SK-N-SH (cell line): Measurements from ENCODE around the gene SLC66A2. TPM values are rescaled to one million over a fixed set of nuclear protein-coding genes. Genes with fewer than 3 reads are reported as not detected.

ENCODE experiments used
- CTCF ChIA-PET: fragments of 300-600, 350-600 bp; formaldehyde crosslinking; extraction: SDS; loops from one replicate; lab custom pipeline; 2021; lab: Yijun Ruan, JAX
- POLR2A ChIA-PET: fragments of 350-600 bp; sonication (Branson Sonifier 250); formaldehyde crosslinking; extraction: SDS; loops from one replicate; lab custom pipeline; 2020; ENCODE audit warnings: antibody characterized with exemption, inconsistent platforms; lab: Yijun Ruan, JAX
- DNase-seq: peaks from one replicate; pipeline ENCODE4 v3.0.0; 2012
- H2AFZ ChIP-seq: fragments of 200-600 bp; sonication (generic); 2 replicates; pipeline ENCODE4 v1.8.1; 2016; ENCODE audit warnings: antibody characterized with exemption, mild to moderate bottlenecking, low read depth
- H3F3A ChIP-seq: fragments of 200-600 bp; sonication (generic); replicated peaks from 2 replicates; pipeline ENCODE3; 2016; ENCODE audit warnings: antibody characterized with exemption, mild to moderate bottlenecking; ENCODE audit not compliant: insufficient read depth
- H3K27ac ChIP-seq, 2 experiments: fragments of 200-500 bp in 1 of 2; fragments of 200-600 bp in 1 of 2; sonication (Bioruptor generic) in 1 of 2; sonication (generic), shearing (Covaris generic) in 1 of 2; 2 replicates each; pipeline versions ENCODE4 v1.5.1 to v1.6.1; 2014 to 2016; ENCODE audit warnings: low read depth in 2 of 2, inconsistent platforms in 1 of 2, low read length in 1 of 2, mild to moderate bottlenecking in 1 of 2, mixed read lengths in 1 of 2
- H3K27me3 ChIP-seq: fragments of 200-600 bp; sonication (generic), shearing (Covaris generic); 2 replicates; pipeline ENCODE4 v1.6.1; 2016; ENCODE audit warnings: mixed run types; ENCODE audit not compliant: insufficient read depth
- H3K36me3 ChIP-seq, 2 experiments: fragments of 200-500 bp in 1 of 2; fragments of 200-600 bp in 1 of 2; sonication (Bioruptor generic) in 1 of 2; sonication (generic) in 1 of 2; replicated peaks in 1 of 2; 2 replicates each; pipeline versions ENCODE3 to v1.5.1; 2014 to 2016; ENCODE audit warnings: low read length in 1 of 2, mild to moderate bottlenecking in 1 of 2; ENCODE audit not compliant: insufficient read depth in 2 of 2, control insufficient read depth in 1 of 2
- H3K4me1 ChIP-seq, 2 experiments: fragments of 200-500 bp in 1 of 2; fragments of 200-600 bp in 1 of 2; sonication (Bioruptor generic) in 1 of 2; sonication (generic), shearing (Covaris generic) in 1 of 2; 2 replicates each; pipeline versions ENCODE4 v1.5.1 to v1.6.1; 2014 to 2016; ENCODE audit warnings: low read depth in 1 of 2, low read length in 1 of 2, mixed run types in 1 of 2; ENCODE audit not compliant: insufficient read depth in 2 of 2, control insufficient read depth in 1 of 2
- H3K4me2 ChIP-seq: fragments of 200-600 bp; sonication (generic), shearing (Covaris generic); 2 replicates; pipeline ENCODE4 v1.6.1; 2017; ENCODE audit warnings: mixed run types
- H3K4me3 ChIP-seq, 2 experiments: fragments of 200-500 bp in 1 of 2; fragments of 200-600 bp in 1 of 2; sonication (Bioruptor generic) in 1 of 2; sonication (generic), shearing (Covaris generic) in 1 of 2; 2 replicates each; pipeline versions ENCODE4 v1.5.1 to v1.8.1; 2014 to 2016; ENCODE audit warnings: low read depth in 2 of 2, inconsistent platforms in 1 of 2, low read length in 1 of 2, mild to moderate bottlenecking in 1 of 2, mixed read lengths in 1 of 2, moderate library complexity in 1 of 2
- H3K79me2 ChIP-seq: fragments of 200-600 bp; sonication (generic); 2 replicates; pipeline ENCODE4 v1.8.1; 2017; ENCODE audit warnings: mild to moderate bottlenecking; ENCODE audit not compliant: insufficient read depth
- H3K9ac ChIP-seq: fragments of 200-600 bp; sonication (generic); 2 replicates; pipeline ENCODE4 v1.6.1; 2017; ENCODE audit warnings: mixed run types
- H3K9me2 ChIP-seq: fragments of 200-600 bp; sonication (generic); 2 replicates; pipeline ENCODE4 v1.6.1; 2017; ENCODE audit warnings: mixed run types
- H3K9me3 ChIP-seq: fragments of 200-600 bp; sonication (generic); 2 replicates; pipeline ENCODE4 v1.6.1; 2017; ENCODE audit warnings: mixed run types, mild to moderate bottlenecking, moderate library complexity
- H4K20me1 ChIP-seq: fragments of 200-600 bp; sonication (generic); 2 replicates; pipeline ENCODE4 v1.6.1; 2017; ENCODE audit warnings: mild to moderate bottlenecking, mixed run types; ENCODE audit not compliant: insufficient read depth
- CHD2 ChIP-seq: fragments of 150-350 bp; IDR thresholded peaks from 2 replicates; pipeline ENCODE4 v1.6.1; 2018; ENCODE audit warnings: low read length; ENCODE audit not compliant: partially characterized antibody
- CTCF ChIP-seq: fragments of 200-600 bp; sonication (generic); IDR thresholded peaks from 2 replicates; pipeline ENCODE4 v1.6.1; 2017; ENCODE audit warnings: antibody characterized with exemption, mild to moderate bottlenecking, moderate library complexity
- FOXM1 ChIP-seq: IDR thresholded peaks from 2 replicates; pipeline ENCODE4 v1.4.0; 2012; ENCODE audit warnings: low read depth, mild to moderate bottlenecking
- GABPA ChIP-seq: IDR thresholded peaks from 2 replicates; pipeline ENCODE4 v1.4.0; 2012; ENCODE audit warnings: low read depth, mild to moderate bottlenecking
- MEF2A ChIP-seq: IDR thresholded peaks from 2 replicates; pipeline ENCODE4 v1.4.0; 2012; ENCODE audit warnings: low read depth, borderline replicate concordance
- NFIC ChIP-seq: IDR thresholded peaks from 2 replicates; pipeline ENCODE4 v1.4.0; 2012; ENCODE audit warnings: borderline replicate concordance
- POLR2AphosphoS5 ChIP-seq: IDR thresholded peaks from 2 replicates; pipeline ENCODE4 v1.6.1; 2012; ENCODE audit warnings: low read depth, low read length
- RFX5 ChIP-seq: IDR thresholded peaks from 2 replicates; pipeline ENCODE4 v1.6.1; 2012; ENCODE audit warnings: mild to moderate bottlenecking, improper control_type of control experiment, low read length
- SIN3A ChIP-seq: IDR thresholded peaks from 2 replicates; pipeline ENCODE4 v1.6.1; 2012; ENCODE audit warnings: low read depth, mild to moderate bottlenecking, low read length, moderate library complexity, borderline replicate concordance
- TAF1 ChIP-seq: IDR thresholded peaks from 2 replicates; pipeline ENCODE4 v1.6.1; 2012; ENCODE audit warnings: low read depth, mild to moderate bottlenecking, low read length, moderate library complexity, borderline replicate concordance
- TCF12 ChIP-seq: IDR thresholded peaks from 2 replicates; pipeline ENCODE4 v1.4.0; 2012
- TEAD4 ChIP-seq: IDR thresholded peaks from 2 replicates; pipeline ENCODE4 v1.4.0; 2012; ENCODE audit warnings: mild to moderate bottlenecking, borderline replicate concordance; ENCODE audit not compliant: insufficient read depth
- WGBS: methylation state at CpG from one replicate; pipeline ENCODE4 v1.1.6; 2017; ENCODE audit warnings: low lambda C conversion rate; 5-methylcytosine and 5-hydroxymethylcytosine counted together
- polyA plus RNA-seq, 3 experiments: library from polyadenylated mRNA; depleted of rRNA; stranded (reverse); fragments of >200 nt; gene quantifications; 2 replicates each; pipeline ENCODE4 v1.2.3, GENCODE V29; 2012

Gene SLC66A2
- polyA plus RNA-seq, 1 of the 3 experiments (the other 2 are of a cell fraction): 14.5 TPM

DNA sequence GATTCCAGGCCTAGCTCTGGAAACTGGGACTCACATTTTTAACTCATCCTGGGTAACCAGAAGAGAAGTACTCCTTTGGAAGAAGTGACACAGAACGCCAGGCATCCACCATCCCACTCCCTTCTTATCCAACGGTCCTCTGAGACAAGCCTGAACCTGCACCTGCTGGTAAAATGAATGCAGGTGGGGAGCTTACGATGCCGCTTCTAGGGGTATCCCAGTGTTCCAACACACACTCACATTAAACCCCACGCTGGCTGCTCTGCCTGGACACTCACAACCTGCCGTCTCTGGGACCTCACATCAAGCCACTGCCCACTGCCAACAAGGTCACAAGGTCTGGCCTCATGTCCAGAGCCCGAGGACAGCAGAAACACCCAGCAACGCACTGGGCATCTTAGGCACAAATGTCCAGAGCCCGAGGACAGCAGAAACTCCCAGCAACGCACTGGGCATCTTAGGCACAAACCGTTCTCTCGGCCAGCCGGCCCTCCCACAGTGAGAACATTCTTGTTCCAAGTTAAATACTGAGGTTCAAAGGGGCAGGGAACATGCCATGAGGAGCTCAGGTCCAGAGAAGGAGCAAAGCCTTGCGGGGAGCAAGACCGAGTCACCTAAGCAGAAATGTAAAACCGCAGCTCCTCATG is 9.9 kb downstream of the SLC66A2 start:
- no peak for DNase-seq
- Histone ChIP-seq H4K20me1 (0 out of 2 replicates have a peak, but pooled peaks cover 13% of the 10 kb centered on the region), H3F3A (no peaks in the 10 kb centered on the region)
- TF ChIP-seq POLR2AphosphoS5 (no peak), FOXM1 (no peak), MEF2A (no peak), SIN3A (no peak), TAF1 (no peak), GABPA (no peak), RFX5 (no peak), TCF12 (no peak), NFIC (no peak)
- TF ChIP-seq, all 33 proteins: peak for 0
- 95% methylated on average over 16 of the region's 16 CpGs for WGBS
- Histone ChIP-seq H3K79me2 (peaks cover 37% of the 10 kb centered on the region; the same call in 1 of the 2 replicates), H3K9ac (no peak overlapping the region), H3K27me3 (no peaks in the 10 kb centered on the region), H3K4me3 (no peak overlapping the region), H3K4me1 (peaks cover 0 to 4% of the 10 kb centered on the region in 2 experiments; a peak in 1 of 4 replicates), H2AFZ (no peak overlapping the region), H3K36me3 (peaks cover 8 to 15% of the 10 kb centered on the region in 2 experiments), H3K9me2 (no peaks in the 10 kb centered on the region), H3K27ac (no peak overlapping the region), H3K9me3 (no peaks in the 10 kb centered on the region), H3K4me2 (no peak overlapping the region)
- POLR2A ChIA-PET: no interaction called here
- CTCF ChIA-PET: no interaction called here

- Histone ChIP-seq H3K4me1 (peaks cover 0 to 4% of the 10 kb centered on the region in 2 experiments; a peak in 1 of 4 replicates), H4K20me1 (0 out of 2 replicates have a peak, but pooled peaks cover 13% of the 10 kb centered on the region), H3K79me2 (peaks cover 44% of the 10 kb centered on the region; the same call in 1 of the 2 replicates), H3K27ac (no peak overlapping the region), H3K9me2 (no peaks in the 10 kb centered on the region), H3K4me2 (no peak overlapping the region), H3K27me3 (no peaks in the 10 kb centered on the region), H3F3A (no peaks in the 10 kb centered on the region), H2AFZ (no peak overlapping the region), H3K9ac (no peak overlapping the region), H3K4me3 (no peak overlapping the region), H3K36me3 (peaks cover 8 to 22% of the 10 kb centered on the region in 2 experiments), H3K9me3 (no peaks in the 10 kb centered on the region)
- ChIA-PET CTCF (no interaction called here), POLR2A (no interaction called here)
- WGBS: 81% methylated on average over 7 of the region's 17 CpGs
- TF ChIP-seq TEAD4 (no peak), FOXM1 (no peak), CTCF (no peak), CHD2 (no peak)
- DNase-seq: no peak
Measured at GRCh38 chr18:79940814-79941472, 10.5 kb downstream of the SLC66A2 start.
